ENCODE data around the gene COL4A4.

COL4A4 gene

GRCh38 chr2:226981791-226982326, 182.1 kb downstream of the COL4A4 start:
- no peak overlapping the region for H3K4me2 ChIP-seq (ENCODE audit: insufficient read depth, low read length)
- TF ChIP-seq CTCF (IDR thresholded peaks at IDR 0.05; ENCODE audit: borderline replicate concordance, extremely low read depth, low read length, poor library complexity, severe bottlenecking) (no peak), EZH2 (IDR thresholded peaks at IDR 0.05; ENCODE audit: borderline replicate concordance, low read depth, low read length, severe bottlenecking) (no peak)
- no peaks in the 10 kb centered on the region for H3K79me2 ChIP-seq (ENCODE audit: insufficient read depth, low read length)
- H3K27me3 ChIP-seq (ENCODE audit: insufficient read depth, low read length, poor library complexity) = no peaks in the 10 kb centered on the region
- H3K9me3 ChIP-seq (ENCODE audit: insufficient read depth, low read length, severe bottlenecking) = no peaks in the 10 kb centered on the region
- H3K9ac ChIP-seq (ENCODE audit: low read depth, low read length) = peak overlapping the region; percentile 3; the same call in 1 of the 2 replicates
- H2AFZ ChIP-seq (ENCODE audit: low read depth, low read length) = no peak overlapping the region
- peak; percentile 29; the same call in 2 of the 3 replicates for ATAC-seq (ENCODE audit: insufficient read depth, low read depth)
- no peaks in the 10 kb centered on the region for H4K20me1 ChIP-seq (ENCODE audit: insufficient read depth, low read length)
- H3K36me3 ChIP-seq (ENCODE audit: insufficient read depth, low read length) = 0 out of 2 replicates have a peak, but pooled peaks cover 4% of the 10 kb centered on the region
- peaks cover 68% of the 10 kb centered on the region for H3K4me1 ChIP-seq (ENCODE audit: insufficient read depth, low read length)
- peak overlapping the region; percentile 55 for H3K27ac ChIP-seq (ENCODE audit: low read length)
- no peak overlapping the region for H3K4me3 ChIP-seq (ENCODE audit: low read depth in 1 of 2, low read length in 2 of 2)
- peak; percentile 58 for DNase-seq

GRCh38 chr2:226979004-226979403, 185.0 kb downstream of the COL4A4 start:
- no peak overlapping the region for H2AFZ ChIP-seq (ENCODE audit: low read depth, low read length)
- DNase-seq = no peak
- no peak overlapping the region for H3K4me2 ChIP-seq (ENCODE audit: insufficient read depth, low read length)
- 0 out of 2 replicates have a peak, but pooled peaks cover 4% of the 10 kb centered on the region for H3K36me3 ChIP-seq (ENCODE audit: insufficient read depth, low read length)
- peak overlapping the region; percentile 81 for H3K27ac ChIP-seq (ENCODE audit: low read length)
- H3K9ac ChIP-seq (ENCODE audit: low read depth, low read length) = no peak overlapping the region
- H3K27me3 ChIP-seq (ENCODE audit: insufficient read depth, low read length, poor library complexity) = no peaks in the 10 kb centered on the region
- no peaks in the 10 kb centered on the region for H4K20me1 ChIP-seq (ENCODE audit: insufficient read depth, low read length)
- H3K79me2 ChIP-seq (ENCODE audit: insufficient read depth, low read length) = no peaks in the 10 kb centered on the region
- H3K4me1 ChIP-seq (ENCODE audit: insufficient read depth, low read length) = peaks cover 70% of the 10 kb centered on the region
- no peak for ATAC-seq (ENCODE audit: insufficient read depth, low read depth)
- TF ChIP-seq CTCF (IDR thresholded peaks at IDR 0.05; ENCODE audit: borderline replicate concordance, extremely low read depth, low read length, poor library complexity, severe bottlenecking) = no peak
- H3K9me3 ChIP-seq (ENCODE audit: insufficient read depth, low read length, severe bottlenecking) = no peaks in the 10 kb centered on the region
- H3K4me3 ChIP-seq (ENCODE audit: low read depth in 1 of 2, low read length in 2 of 2) = no peak overlapping the region

GRCh38 chr2:226978300-226978699, 185.7 kb downstream of the COL4A4 start:
- Histone ChIP-seq H3K4me3 (ENCODE audit: low read depth in 1 of 2, low read length in 2 of 2) (no peak overlapping the region), H4K20me1 (ENCODE audit: insufficient read depth, low read length) (no peaks in the 10 kb centered on the region), H3K4me1 (ENCODE audit: insufficient read depth, low read length) (peaks cover 70% of the 10 kb centered on the region), H2AFZ (ENCODE audit: low read depth, low read length) (no peak overlapping the region), H3K27ac (ENCODE audit: low read length) (peak overlapping the region; percentile 81), H3K27me3 (ENCODE audit: insufficient read depth, low read length, poor library complexity) (no peaks in the 10 kb centered on the region), H3K79me2 (ENCODE audit: insufficient read depth, low read length) (no peaks in the 10 kb centered on the region), H3K9ac (ENCODE audit: low read depth, low read length) (peak overlapping the region; percentile 15; the same call in 1 of the 2 replicates), H3K9me3 (ENCODE audit: insufficient read depth, low read length, severe bottlenecking) (no peaks in the 10 kb centered on the region), H3K4me2 (ENCODE audit: insufficient read depth, low read length) (peak overlapping the region; percentile 17; the same call in 1 of the 2 replicates), H3K36me3 (ENCODE audit: insufficient read depth, low read length) (0 out of 2 replicates have a peak, but pooled peaks cover 4% of the 10 kb centered on the region)
- ATAC-seq (ENCODE audit: insufficient read depth, low read depth) = no peak
- DNase-seq = no peak
- TF ChIP-seq CTCF (IDR thresholded peaks at IDR 0.05; ENCODE audit: borderline replicate concordance, extremely low read depth, low read length, poor library complexity, severe bottlenecking) (no peak), EZH2 (IDR thresholded peaks at IDR 0.05; ENCODE audit: borderline replicate concordance, low read depth, low read length, severe bottlenecking) (no peak)

Data from DND-41 (cell line).